Activated naive CD8-positive, alpha-beta T cell treated with anti-CD3 and anti-CD28 coated beads, Interleukin-2, amount 50 U/mL, for 16 hours (primary cell): ENCODE data around the gene CISD3.
A peak's percentile ranks its signal among the peaks of the same experiment; 100 is the strongest.

Experiments
- DNase-seq: peaks from one replicate; pipeline ENCODE4 v3.0.0-alpha.2; 2020; ENCODE audit warnings: low read depth, low spot score

CISD3 gene

DNA sequence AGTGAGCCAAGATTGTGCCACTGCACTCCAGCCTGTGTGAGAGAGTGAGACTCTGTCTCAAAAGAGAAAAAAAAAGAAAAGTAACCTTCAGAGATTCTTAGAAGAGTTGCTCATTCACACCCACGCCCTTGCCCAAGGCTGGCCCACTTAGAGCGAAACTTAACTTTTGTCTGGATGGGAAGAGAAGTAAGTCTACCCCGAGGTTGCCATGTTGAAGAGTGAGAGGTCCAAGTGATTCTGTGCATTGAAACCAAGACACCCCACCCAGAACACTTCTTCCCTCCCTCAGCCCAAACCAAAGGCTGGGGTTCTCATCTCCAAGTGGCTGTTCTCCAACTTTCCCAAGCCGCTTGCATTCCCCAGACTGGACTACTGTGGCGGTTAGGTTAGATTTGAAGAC lies 2.4 kb upstream of the CISD3 start:
- DNase-seq, result peak; percentile 51

DNA sequence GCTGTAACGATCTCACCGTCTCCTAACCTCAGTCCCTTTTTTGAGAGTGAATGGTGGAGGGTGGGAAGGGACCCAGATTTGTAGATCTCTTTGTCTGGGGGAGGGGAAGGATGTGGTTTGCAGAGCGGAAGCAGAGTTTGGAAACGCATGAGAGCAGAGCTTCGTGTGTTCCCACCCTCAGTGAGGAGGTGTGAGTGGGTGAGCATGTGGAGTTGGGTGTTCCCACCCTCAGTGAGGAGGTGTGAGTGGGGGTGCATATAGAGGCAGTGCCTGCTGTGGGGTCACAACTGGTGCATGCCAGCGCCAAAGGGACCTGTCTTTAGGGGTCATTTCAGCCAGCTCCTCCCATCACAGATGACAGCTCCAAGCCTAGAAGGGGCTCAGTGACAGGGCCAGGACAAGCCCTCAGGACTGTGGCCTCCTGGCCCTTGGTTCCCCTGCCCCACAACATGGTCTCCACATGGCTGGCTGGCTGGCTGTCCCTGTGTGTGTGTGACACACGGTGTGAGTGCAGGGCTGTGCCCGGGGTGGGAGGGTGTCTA lies 1.8 kb upstream of the CISD3 start:
- DNase-seq, result no peak

DNA sequence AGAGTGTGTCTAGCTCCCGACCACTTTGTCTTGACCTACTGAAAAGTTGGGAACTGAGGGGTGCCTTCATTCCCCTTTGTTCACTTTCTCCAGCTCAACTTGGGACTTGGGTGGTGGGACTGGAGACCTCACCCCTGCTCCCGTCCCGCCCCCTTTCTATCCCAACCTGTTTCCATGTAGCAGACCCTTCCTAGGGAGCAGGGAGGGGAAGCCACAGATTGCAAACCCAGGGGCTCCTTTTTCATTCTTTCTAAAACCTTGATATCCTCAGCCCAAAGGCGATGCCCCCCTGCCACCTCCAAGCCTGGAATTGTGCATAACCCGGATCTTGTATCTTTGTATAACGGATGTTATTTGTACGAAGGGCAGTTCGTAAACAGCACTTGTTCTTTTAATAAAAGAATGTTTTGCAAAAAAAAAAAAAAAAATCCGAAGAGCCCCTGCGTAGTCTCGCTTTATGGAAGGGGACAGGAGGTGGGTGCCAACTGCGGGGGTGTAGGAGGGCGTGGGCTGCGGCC lies 714 bp upstream of the CISD3 start:
- DNase-seq, result no peak

DNA sequence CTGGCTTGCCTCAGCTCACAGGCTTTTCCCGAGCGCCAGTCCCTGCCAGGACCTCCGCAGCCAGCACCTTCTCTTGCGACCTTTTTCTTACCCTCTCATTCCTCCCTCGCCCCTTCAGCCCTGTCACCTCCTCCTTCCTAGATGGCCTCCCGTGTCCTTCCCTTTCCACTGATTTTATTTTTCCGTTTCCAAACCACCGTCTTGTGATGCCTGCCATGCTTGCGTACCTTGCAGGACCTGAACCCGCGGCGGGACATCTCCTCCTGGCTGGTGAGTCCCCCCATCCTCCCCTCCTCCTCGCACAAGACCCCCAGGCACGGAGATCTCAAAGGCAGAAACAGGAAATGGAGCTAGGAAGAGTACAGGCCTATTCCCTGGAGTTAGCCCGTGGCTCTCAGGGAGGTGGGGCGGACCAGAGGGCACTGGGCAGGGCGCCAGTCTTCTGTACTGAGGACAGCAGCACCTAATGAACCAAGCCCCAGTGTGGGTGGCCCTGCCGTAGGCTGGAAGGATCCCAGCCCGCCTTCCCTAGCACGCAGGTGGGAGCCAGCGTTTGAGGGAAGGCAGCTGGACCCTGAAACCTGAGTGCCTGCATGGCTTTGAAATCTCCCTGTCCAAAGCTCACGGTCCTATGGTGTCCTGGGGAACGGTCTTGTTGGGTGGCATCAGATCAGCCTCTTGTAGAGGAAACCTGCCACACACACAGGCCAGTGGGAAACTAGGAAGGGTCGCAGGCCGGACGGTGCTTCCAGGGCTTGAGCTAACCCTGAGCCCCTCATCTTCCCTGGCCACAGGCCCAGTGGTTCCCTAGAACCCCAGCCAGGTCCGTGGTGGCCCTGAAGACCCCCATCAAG lies 612 bp downstream of the CISD3 start:
- no peak for DNase-seq

DNA sequence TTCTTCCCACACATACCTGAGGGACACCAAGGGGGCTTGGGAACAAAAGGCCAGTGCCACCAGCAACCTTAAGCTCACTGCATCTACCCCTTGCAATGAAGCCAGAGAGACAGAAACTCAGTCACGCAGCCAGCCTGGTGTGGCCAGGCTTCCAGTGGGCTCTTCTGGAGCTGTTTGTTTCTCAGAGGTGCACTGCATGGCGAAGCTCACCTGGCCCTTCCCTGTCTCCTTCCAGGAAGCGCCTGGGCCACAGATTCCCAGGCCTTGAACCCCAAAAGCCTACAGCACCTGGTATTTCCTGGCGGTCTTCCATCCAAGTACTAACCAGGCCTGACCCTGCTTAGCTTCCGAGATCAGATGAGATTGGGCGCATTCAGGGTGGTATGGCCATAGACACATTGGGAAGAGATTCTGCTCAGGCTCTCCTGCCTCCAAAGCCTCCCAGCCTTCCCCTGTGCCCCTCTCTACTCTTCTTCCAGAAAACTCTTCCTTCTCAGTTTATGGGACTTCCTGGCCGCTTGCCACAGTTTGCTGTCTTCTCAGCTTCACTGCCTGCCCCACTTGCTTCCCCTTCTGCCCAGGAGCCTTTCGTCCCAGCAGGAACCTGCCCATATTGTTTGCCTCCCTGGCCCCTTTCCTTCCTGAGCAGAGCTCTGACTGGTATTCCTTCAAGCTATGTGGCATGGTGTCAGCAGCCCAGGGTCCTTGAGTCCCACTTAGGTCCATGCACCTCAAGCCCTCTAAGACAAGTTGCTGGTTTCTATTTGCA lies 1.6 kb downstream of the CISD3 start:
- no peak for DNase-seq

DNA sequence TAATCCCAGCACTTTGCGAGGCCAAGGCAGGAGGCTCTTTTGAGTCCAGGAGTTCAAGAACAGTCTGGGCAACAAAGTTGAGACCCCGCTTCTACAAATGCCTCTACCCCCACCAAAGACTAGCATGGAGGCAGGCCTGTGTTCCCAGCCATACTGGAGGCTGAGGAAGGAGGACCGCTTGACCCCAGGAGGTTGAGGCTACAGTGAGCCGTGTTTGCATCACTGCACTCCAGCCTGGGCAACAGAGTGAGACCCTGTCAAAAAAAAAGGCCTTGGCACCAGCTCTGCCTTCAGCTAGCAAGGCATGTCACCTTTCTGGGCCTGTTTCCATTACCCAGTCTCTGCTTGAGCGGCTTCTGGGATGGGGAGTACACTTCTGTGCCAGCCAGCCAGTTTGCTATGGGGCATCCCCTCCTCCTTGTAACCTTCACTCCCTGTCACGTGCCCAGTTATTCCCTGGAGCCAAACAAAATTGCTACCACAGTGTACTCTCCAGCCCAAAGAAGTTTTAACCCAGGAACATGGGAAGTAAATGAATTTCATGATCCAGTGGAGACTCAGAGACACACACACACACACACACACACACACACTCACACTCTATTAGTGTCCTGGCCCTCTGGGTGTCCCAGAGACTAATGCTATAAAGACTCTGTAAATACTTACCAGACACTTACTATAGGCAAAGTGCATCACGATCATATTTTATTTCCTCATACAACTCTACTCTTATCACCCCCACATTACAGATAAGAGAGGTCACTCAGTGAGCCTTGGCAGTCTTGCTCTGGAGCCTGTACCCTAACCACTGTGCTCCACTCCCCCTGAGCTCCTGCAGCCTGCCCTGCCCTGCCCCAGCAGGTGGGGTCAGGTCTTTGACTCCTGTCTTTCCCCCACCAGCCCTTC lies 2.5 kb downstream of the CISD3 start:
- DNase-seq, result no peak

DNA sequence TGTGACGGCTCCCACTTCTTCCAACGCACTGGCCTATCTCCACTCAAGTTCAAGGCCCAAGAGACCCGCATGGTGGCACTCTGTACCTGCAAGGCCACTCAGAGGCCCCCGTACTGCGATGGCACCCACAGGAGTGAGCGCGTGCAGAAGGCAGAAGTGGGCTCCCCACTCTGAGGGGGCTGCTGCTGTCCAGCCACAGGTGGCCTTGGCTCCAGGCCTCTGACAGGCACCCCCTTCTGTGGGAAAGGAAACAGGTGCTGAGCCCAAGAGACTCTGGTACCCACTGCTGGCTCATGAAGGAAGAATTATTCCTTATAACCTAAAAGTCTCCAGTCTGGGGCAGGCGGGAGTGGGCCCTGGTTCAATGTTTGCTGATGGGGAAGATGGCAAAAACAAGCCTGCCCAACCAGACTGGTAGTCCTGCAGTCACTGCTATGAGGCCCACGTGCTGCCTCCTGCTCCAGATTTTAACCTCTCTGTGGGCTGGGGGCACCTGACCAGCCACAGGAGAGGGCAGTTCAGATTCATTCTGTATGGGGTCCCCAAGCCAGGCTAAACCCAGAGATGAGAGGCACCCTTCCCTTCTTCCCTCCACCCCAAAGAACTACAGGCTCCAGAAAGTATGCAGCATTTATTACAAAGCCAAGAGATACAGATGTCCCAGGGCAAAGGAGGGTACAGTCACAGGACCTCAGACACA lies 3.3 kb downstream of the CISD3 start:
- no peak for DNase-seq

DNA sequence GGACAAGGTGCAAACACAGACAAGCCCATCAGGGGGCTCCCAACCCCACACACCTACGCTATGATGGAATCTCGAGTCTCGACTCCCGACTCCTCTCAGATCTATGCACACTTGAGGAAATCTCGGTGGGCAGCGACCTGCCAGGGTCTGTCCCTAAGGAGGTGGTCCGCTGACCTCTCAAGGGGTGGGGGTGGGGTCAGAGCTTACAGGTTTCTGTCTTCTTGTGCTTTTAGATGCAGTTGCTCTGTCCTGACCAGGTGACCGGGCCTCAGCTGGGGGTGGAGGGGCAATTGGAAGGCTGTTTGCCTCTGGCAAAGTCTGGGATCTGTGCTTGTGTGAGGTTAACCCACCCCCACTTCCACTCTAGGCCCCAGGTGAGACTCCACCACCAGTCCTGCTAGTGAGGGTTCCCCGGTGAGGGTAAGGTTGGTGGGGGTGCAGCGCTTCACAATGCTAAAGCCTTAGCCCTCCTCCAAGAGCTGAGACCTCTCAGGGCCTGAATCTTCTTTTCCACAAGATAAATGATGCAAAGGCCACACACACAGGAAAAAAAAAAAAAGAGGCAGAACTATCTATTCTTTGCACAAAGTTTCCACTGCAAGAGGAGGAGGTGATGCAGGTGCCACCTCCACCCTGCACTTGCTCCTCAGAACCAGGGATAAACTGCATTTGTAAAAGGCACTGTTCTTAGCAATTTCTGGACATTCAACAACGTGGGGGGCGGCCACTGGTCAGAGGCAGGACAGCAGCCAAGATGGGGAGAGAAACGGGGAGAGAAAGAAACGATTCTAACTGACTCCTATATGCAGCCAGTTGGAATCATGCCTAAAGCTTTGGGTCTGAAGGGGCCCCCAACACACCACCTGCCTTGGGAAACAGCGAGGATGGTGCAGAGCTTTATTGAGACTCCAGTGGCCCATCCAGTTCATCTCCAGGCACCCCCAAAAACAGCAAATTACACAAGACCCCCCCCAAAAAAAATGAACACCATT lies 4.1 kb downstream of the CISD3 start:
- no peak for DNase-seq

DNA sequence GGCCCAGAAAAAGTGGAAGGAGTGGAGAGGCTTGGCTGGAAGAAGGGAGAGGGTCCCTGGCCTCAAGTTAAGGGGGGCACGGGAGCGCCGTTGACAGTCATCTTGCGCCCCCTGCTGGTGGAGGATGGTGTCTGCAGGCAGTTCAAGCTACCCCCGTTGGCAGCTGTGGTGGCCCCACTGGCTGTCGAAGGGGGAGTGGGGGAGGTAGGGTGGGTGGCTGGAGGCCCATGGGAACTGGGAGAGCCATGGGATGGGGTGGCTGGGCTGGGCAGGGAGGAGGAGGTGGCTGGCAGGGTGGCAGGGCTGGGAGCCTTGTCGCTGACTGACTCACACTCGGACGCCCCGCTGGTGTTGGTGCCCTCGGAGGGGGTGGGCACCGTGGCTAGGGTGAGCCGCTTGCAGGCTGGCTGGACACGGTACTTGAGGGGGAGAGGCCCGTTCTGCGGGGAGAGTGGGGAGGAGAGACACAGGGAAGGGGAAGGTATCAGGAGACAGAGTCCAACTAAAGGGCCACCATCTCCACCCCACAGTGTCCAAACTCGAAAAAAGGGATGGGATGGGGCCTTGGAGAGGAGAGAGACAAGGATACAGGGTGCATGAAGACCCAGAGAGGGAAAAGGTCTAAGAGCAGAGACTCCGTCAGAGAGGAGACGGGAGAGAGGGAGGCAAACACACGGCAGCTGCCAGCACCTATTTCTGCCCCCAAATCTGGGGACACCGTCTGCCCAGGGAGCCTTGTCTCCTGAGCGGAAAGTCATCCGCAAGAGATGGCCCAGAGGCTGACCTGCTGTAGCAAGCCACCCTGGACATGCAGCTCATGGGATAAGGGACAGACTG lies 5.2 kb downstream of the CISD3 start:
- peak; percentile 65 for DNase-seq

DNA sequence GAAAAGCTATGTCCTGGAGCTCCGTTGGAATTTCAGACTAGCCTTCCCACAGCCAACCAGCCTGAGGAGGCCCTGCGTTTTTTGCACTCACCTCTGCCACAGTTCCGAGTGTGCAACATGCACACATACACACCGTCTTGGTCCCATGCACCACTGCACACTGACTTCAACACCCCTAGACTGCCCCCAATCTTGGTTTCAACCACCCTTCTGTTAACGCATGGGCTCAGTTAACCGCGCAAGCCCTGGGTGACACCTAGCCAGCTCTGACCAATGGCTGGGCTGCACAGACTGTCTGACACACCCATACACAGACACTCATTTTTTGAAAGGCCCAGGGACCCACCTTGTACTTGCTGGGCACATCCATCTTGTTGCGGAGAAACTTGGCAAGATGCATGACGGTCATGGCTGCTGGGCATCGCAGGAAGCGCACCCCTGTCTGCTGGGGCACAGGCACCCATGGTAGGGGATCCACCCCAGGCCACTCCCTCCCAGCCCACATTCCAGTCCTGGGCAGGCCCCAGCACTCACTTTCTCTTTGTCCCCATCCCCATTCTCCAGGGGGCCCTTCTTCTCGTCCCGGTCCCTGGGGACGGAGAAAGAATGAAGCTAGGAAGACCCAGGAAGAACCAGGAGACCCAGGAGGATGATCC lies 8.0 kb downstream of the CISD3 start:
- no peak for DNase-seq

DNA sequence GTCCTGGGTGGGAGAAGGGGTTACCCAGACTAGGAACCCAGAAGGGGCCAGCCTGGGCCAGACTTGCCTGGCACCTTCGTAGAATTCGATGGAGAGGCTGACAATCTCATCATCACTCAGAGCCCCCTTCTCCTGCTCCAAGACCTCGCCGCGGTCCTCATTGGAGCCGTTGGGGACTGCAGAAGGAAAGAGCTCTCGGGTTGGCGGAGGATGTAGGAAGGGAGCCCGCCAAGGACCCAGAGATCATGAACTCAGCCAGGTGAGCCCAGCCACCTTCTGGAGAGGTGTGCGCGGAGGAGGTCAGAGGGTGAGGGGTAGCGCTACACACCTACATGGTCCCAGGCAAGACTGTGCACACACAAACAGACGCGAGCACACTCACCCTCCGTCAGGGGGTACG lies 8.5 kb downstream of the CISD3 start:
- no peak for DNase-seq

DNA sequence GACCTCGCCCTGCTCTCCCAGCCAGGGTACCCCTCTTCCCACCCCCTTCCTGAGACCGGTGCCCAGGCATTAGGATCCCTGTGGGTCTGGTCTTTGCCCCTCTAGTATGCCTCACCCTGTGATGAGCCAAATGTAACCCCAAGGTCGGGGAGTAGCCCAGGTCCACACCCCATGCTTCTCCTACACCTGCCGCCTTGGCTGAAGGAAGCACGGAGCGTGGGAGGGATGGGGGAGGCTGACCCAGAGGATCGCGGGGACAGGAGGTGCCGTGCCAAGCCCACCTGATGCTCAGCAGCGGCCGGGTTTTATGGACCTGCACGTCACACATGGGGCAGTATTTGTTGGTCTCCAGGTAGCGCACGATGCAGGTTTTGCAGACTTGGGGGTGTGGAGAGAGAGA lies 9.2 kb downstream of the CISD3 start:
- no peak for DNase-seq

DNA sequence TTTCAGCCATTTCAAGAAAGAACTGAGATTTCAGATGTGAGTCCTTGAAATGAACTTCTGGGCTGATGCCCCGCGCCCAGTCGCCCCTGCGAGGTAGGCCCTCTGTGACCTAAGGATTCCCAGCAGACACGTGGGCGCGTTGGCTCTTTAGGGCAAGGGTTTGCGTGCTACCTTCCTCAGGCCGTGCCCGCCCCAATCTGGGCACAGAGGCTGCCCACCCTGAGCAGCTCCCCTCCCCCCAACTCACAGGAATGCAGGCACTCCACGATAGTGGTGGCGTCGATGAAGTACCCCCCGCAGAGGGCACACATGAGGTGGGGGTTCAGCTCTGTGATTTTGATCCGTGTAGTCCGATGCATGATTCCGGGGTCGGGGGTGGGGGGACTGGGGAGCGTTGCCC lies 9.9 kb downstream of the CISD3 start:
- DNase-seq, result no peak

DNA sequence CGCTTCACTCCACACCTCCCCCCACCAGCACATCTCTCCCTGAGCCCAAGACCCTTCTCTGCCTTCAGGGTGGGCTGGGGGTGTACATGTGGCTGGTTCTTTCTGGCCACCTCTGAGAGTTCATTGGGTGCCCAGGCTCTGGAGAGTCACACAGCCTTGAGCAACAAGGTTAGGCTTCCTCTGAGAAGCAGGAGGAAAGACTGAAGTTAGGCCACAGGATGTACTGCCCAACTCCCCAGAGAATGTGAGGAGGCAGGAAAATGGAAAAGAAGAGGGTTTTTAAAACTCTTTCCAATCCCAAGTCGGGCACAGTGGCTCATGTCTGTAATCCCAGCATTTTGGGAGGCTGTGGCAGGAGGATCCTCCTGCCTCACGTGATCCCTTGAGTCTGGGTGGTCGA lies 10.7 kb downstream of the CISD3 start:
- no peak for DNase-seq

DNA sequence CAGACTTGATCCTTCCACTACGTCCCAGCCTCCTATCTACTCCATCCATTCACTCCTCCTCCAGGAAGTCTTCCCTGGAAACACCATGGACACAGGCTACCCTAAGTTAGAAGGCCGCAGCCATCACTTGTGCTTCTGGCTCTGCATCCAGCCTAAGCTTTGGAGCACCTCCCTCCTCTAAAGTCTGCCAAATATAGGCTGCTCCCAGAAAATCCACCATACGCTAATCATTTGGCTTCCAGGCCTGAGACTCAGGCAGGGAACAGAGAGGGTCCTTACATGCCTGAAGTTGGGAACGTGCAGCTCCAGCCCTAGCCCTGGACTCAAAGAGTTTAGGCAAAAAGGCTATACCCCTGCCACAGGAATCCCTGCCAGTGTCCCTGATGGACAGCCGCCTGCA lies 11.3 kb downstream of the CISD3 start:
- DNase-seq, result no peak

DNA sequence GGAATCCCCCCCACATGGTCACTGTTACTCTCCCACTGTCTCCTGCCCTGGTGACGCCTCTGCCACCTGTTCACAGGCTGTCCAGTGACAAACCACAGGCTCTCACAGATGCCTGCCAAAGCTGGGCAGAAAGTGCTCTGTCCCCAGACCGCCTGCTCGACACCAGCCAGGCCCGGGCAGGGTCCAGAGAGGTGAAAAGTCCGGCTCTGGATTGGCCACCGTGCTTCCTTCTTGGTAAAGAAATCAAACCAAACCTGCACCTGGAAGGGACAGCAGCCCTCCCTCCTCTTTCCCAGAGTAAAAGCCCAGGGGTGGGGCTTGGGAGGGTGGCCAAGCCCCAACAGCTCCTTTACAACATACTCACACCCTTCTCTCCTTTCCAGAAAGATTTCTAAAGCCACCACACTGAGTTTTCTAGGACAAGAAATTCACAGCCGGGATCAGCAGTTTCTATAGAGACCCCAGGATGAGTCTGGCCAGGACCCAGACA lies 11.8 kb downstream of the CISD3 start:
- DNase-seq, result no peak

DNA sequence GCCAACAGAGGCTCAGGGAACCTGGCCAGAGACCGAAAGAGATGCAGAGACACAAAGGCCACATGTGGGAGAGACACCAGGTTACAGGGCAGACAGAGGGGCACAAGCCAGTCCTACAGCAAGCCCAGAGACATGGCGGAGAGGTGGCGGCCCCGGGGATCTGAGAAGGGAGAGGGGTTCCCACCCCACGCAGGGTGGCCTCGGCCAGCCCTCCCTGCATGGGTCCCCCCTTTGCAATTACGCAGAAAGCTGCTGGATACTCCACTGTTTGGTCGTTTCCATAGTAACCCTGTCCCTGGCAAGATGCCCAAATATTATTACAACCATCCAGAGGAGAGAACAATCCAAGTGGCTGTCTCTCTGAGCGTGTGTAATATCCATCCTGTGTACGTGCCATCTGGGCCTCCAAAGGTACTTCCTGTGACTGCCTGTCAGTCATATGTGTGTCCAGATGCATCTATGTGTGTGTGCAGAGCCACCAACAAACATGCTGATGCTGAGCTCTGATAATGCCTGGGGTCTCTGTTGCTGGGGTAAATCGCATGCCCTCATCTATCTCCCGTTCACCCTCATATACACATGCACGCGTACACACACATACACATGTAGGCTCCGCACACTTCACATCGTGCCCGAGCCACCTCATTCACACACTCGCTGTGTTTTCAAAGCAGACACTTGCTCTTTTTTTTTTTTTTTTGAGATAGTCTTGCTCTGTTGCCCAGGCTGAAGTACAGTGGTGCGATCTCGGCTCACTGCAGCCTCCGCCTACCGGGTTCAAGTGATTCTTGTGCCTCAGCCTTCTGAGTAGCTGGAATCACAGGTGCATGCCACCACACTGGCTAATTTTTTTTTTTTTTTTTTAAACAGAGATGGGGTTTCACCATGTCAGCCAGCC lies 12.5 kb downstream of the CISD3 start:
- DNase-seq, result no peak
